Measurements from ENCODE around the gene SLC16A7.

The SLC16A7 gene

DNA sequence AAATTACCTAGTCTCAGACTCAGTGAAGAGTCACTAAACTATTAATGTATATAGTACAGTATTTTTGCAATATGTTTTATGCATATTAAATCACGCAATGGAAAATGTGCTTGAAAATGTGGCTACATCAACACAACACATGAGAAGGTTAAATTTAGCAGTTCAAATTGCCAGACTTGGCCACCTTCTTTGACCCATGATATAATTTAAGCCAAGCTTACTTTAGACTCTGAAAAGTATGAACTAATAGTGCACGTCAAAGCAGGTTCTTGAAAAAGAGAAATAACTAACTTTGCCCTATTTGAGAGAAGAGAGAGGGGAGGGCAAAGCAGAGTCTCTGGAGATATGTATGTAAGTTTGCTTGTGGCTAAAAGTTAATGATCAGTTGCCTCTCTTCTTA, 68.7 kb downstream of the SLC16A7 start:
- Histone ChIP-seq H4K20me1 (peaks cover 0 to 7% (median 0%) of the 10 kb centered on the region in 11 experiments; a peak in 1 of 22 replicates), H3K9me3 (replicated peaks in 1 of 11) (peaks cover 25 to 32% (median 28%) of the 10 kb centered on the region in 11 experiments), H3K9ac (no peak overlapping the region), H3K27ac (no peak overlapping the region), H3K4me1 (peaks cover 0 to 12% (median 0%) of the 10 kb centered on the region in 10 experiments; a peak in 2 of 20 replicates), H3K36me3 (peaks cover 13 to 44% (median 20%) of the 10 kb centered on the region in 11 experiments; a peak in 21 of 22 replicates), H3K4me2 (no peak overlapping the region), H3K27me3 (no peaks in the 10 kb centered on the region), H3K4me3 (no peak overlapping the region)
- TF ChIP-seq Cebpa-rat (IDR thresholded peaks at IDR 0.05) = no peak

- Histone ChIP-seq H3K27ac (no peak overlapping the region), H3K4me1 (peaks cover 0 to 7% (median 0%) of the 10 kb centered on the region in 10 experiments; a peak in 2 of 20 replicates), H3K27me3 (no peaks in the 10 kb centered on the region), H3K36me3 (peaks cover 13 to 36% (median 20%) of the 10 kb centered on the region in 11 experiments; a peak in 21 of 22 replicates), H3K9me3 (replicated peaks in 1 of 11) (peaks cover 25 to 32% (median 28%) of the 10 kb centered on the region in 11 experiments), H4K20me1 (peaks cover 0 to 7% (median 0%) of the 10 kb centered on the region in 11 experiments; a peak in 1 of 22 replicates), H3K4me3 (no peak overlapping the region), H3K9ac (no peak overlapping the region), H3K4me2 (no peak overlapping the region)
- TF ChIP-seq Cebpa-rat (IDR thresholded peaks at IDR 0.05) = no peak
Measured at GRCh38 chr12:59665701-59666100, 69.9 kb downstream of the SLC16A7 start.

DNA sequence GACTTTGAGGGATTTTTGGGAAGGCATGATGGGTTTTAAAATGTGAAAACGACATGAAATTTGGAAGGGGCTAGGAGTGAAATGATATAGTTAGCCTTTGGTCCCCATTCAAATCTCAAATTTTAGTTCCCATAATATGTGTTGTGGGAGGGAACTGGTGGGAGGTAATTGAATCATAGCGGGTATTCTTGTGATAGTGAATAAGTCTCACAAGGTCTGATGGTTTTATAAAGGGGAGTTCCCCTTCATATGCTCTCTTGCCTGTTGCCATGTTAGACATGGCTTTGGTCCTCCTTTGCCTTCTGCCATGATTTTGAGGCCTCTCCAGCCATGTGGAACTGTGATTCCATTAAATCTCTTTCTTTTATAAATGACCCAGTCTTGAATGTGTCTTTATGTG, 72.8 kb downstream of the SLC16A7 start:
- Histone ChIP-seq H3K27ac (no peak overlapping the region; a peak in 1 of 22 replicates), H3K36me3 (peaks cover 13 to 36% (median 20%) of the 10 kb centered on the region in 11 experiments; a peak in 21 of 22 replicates), H3K4me2 (no peak overlapping the region), H4K20me1 (0 out of 22 replicates have a peak, but pooled peaks cover 0 to 5% (median 0%) of the 10 kb centered on the region in 11 experiments), H3K9me3 (replicated peaks in 1 of 11) (peaks cover 25 to 32% (median 28%) of the 10 kb centered on the region in 11 experiments), H3K27me3 (no peaks in the 10 kb centered on the region), H3K4me1 (no peaks in the 10 kb centered on the region), H3K4me3 (no peak overlapping the region), H3K9ac (no peak overlapping the region)
- TF ChIP-seq Cebpa-rat (IDR thresholded peaks at IDR 0.05) = no peak

GRCh38 chr12:59672273-59672672, 76.4 kb downstream of the SLC16A7 start:
- Histone ChIP-seq H3K36me3 (peaks cover 9 to 33% (median 11%) of the 10 kb centered on the region in 11 experiments; a peak in 19 of 22 replicates), H3K27me3 (no peaks in the 10 kb centered on the region), H3K27ac (no peak overlapping the region), H3K4me3 (no peak overlapping the region), H4K20me1 (0 out of 22 replicates have a peak, but pooled peaks cover 0 to 5% (median 0%) of the 10 kb centered on the region in 11 experiments), H3K4me1 (peaks cover 0 to 7% (median 0%) of the 10 kb centered on the region in 10 experiments; a peak in 4 of 20 replicates), H3K9ac (no peak overlapping the region), H3K4me2 (no peak overlapping the region), H3K9me3 (replicated peaks in 1 of 11) (peaks cover 14 to 25% (median 17%) of the 10 kb centered on the region in 11 experiments)
- TF ChIP-seq Cebpa-rat (IDR thresholded peaks at IDR 0.05) = no peak

DNA sequence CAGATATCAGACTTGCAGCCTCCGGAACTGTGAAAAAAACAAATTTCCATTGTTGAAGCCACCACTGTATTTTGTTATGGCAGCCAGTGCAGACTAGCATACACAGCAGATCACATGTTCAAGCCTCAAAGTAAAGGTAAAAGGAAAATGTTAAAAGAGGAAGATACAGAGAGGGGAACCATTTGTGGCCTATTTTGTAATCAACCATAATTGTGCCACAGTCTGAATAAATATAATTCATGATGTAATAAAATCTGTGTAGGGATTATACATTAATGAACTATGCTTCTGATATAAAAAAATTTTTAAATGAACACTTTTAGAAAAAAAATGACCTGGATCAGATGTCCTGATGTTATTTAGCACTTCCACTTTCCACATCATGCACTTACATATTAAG, 79.6 kb downstream of the SLC16A7 start:
- no peak overlapping the region for H3K4me3 ChIP-seq
- no peak overlapping the region for H3K9ac ChIP-seq
- H3K9me3 ChIP-seq (replicated peaks in 1 of 11) = peaks cover 20 to 29% (median 22%) of the 10 kb centered on the region in 11 experiments
- peaks cover 0 to 8% (median 0%) of the 10 kb centered on the region in 11 experiments; a peak in 3 of 22 replicates for H4K20me1 ChIP-seq
- no peak for TF ChIP-seq Cebpa-rat (IDR thresholded peaks at IDR 0.05)
- peaks cover 0 to 7% (median 0%) of the 10 kb centered on the region in 10 experiments; a peak in 4 of 20 replicates for H3K4me1 ChIP-seq
- peaks cover 0 to 41% (median 16%) of the 10 kb centered on the region in 11 experiments; a peak in 17 of 22 replicates for H3K36me3 ChIP-seq
- H3K4me2 ChIP-seq = no peak overlapping the region
- H3K27ac ChIP-seq = no peak overlapping the region
- H3K27me3 ChIP-seq = no peaks in the 10 kb centered on the region

- Histone ChIP-seq H3K4me1 (peaks cover 0 to 7% (median 0%) of the 10 kb centered on the region in 10 experiments; a peak in 4 of 20 replicates), H3K9ac (no peak overlapping the region), H3K36me3 (peaks cover 0 to 41% (median 16%) of the 10 kb centered on the region in 11 experiments; a peak in 17 of 22 replicates), H3K9me3 (replicated peaks in 1 of 11) (peaks cover 20 to 29% (median 22%) of the 10 kb centered on the region in 11 experiments), H3K27me3 (no peaks in the 10 kb centered on the region), H3K4me3 (no peak overlapping the region; a peak in 1 of 20 replicates), H4K20me1 (peaks cover 0 to 8% (median 0%) of the 10 kb centered on the region in 11 experiments; a peak in 4 of 22 replicates), H3K4me2 (no peak overlapping the region), H3K27ac (no peak overlapping the region)
- no peak for TF ChIP-seq Cebpa-rat (IDR thresholded peaks at IDR 0.05)
Measured at GRCh38 chr12:59677857-59678256, 82.0 kb downstream of the SLC16A7 start.

DNA sequence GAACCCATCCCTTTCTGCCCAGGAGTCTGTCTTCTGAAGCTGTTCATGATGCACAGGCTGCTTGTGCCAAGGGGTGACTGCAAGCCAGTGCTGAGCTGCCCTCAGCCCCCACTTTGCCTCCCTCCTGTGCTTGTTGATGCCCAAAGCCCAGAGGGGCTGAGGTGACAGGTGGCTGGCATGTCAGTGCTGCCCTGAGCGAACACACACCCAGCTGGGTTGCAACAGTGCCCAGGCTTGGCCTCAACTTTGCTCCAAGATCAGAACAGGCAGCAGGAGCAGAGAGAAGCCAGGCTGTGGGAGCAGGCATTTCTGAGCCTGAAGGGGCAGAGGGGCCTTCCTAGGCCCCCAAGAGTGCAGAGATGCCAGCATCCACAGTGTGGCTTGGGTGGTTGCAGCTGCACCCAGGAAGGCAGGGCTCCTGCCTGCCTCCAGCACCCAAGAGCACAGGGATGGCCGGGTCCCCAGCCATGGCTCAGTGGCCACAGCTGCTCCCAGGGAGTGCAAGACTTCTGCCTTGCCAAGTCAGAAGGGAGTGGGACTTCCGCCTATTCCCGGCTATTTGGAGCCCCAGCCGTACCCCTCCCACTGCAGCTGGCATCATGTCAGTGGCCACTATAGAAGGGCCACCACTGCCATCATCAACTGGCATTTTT, 83.1 kb downstream of the SLC16A7 start:
- no peak for TF ChIP-seq Cebpa-rat (IDR thresholded peaks at IDR 0.05)
- H3K27me3 ChIP-seq = no peaks in the 10 kb centered on the region
- H3K4me2 ChIP-seq = no peak overlapping the region
- H3K9ac ChIP-seq = no peak overlapping the region
- peaks cover 0 to 8% (median 0%) of the 10 kb centered on the region in 11 experiments; a peak in 4 of 22 replicates for H4K20me1 ChIP-seq
- H3K27ac ChIP-seq = no peak overlapping the region
- H3K9me3 ChIP-seq (replicated peaks in 1 of 11) = peaks cover 20 to 29% (median 22%) of the 10 kb centered on the region in 11 experiments
- no peak overlapping the region for H3K4me3 ChIP-seq
- H3K4me1 ChIP-seq = peaks cover 0 to 7% (median 0%) of the 10 kb centered on the region in 10 experiments; a peak in 4 of 20 replicates
- peaks cover 0 to 39% (median 16%) of the 10 kb centered on the region in 11 experiments; a peak in 17 of 22 replicates for H3K36me3 ChIP-seq

GRCh38 chr12:59689776-59690175, 93.9 kb downstream of the SLC16A7 start:
- Histone ChIP-seq H3K27ac (no peak overlapping the region), H4K20me1 (peaks cover 0 to 5% (median 0%) of the 10 kb centered on the region in 11 experiments; a peak in 2 of 22 replicates), H3K4me3 (no peak overlapping the region), H3K4me1 (peaks cover 0 to 14% (median 0%) of the 10 kb centered on the region in 10 experiments; a peak in 2 of 20 replicates), H3K27me3 (no peaks in the 10 kb centered on the region), H3K4me2 (no peak overlapping the region), H3K36me3 (peaks cover 0 to 10% (median 0%) of the 10 kb centered on the region in 11 experiments; a peak in 2 of 22 replicates), H3K9ac (no peak overlapping the region), H3K9me3 (replicated peaks in 1 of 11) (peaks cover 0 to 12% (median 0%) of the 10 kb centered on the region in 11 experiments; a peak in 4 of 22 replicates)
- no peak for TF ChIP-seq Cebpa-rat (IDR thresholded peaks at IDR 0.05)

- H3K4me1 ChIP-seq = peaks cover 0 to 21% (median 0%) of the 10 kb centered on the region in 10 experiments; a peak in 6 of 20 replicates
- no peaks in the 10 kb centered on the region; a peak in 2 of 22 replicates for H4K20me1 ChIP-seq
- no peaks in the 10 kb centered on the region for H3K27me3 ChIP-seq
- H3K36me3 ChIP-seq = peaks cover 0 to 10% (median 0%) of the 10 kb centered on the region in 11 experiments; a peak in 2 of 22 replicates
- H3K27ac ChIP-seq = no peak overlapping the region
- no peak overlapping the region for H3K9ac ChIP-seq
- TF ChIP-seq Cebpa-rat (IDR thresholded peaks at IDR 0.05) = no peak
- no peak overlapping the region for H3K4me3 ChIP-seq
- H3K4me2 ChIP-seq = no peak overlapping the region
- H3K9me3 ChIP-seq (replicated peaks in 1 of 11) = peaks cover 0 to 12% (median 0%) of the 10 kb centered on the region in 11 experiments; a peak in 4 of 22 replicates
Measured at GRCh38 chr12:59695379-59695778, 99.5 kb downstream of the SLC16A7 start.
